Measurements from ENCODE around the gene SURF1. TPM values are rescaled to one million over a fixed set of nuclear protein-coding genes. Genes with fewer than 3 reads are reported as not detected.

SURF1 gene
- total and polyA plus RNA-seq, 9 of the 15 experiments (the other 6 are each of a cell fraction or from before 2014, with no cell fraction given) = 16.1 to 31.3 (median 20.9) TPM

DNA sequence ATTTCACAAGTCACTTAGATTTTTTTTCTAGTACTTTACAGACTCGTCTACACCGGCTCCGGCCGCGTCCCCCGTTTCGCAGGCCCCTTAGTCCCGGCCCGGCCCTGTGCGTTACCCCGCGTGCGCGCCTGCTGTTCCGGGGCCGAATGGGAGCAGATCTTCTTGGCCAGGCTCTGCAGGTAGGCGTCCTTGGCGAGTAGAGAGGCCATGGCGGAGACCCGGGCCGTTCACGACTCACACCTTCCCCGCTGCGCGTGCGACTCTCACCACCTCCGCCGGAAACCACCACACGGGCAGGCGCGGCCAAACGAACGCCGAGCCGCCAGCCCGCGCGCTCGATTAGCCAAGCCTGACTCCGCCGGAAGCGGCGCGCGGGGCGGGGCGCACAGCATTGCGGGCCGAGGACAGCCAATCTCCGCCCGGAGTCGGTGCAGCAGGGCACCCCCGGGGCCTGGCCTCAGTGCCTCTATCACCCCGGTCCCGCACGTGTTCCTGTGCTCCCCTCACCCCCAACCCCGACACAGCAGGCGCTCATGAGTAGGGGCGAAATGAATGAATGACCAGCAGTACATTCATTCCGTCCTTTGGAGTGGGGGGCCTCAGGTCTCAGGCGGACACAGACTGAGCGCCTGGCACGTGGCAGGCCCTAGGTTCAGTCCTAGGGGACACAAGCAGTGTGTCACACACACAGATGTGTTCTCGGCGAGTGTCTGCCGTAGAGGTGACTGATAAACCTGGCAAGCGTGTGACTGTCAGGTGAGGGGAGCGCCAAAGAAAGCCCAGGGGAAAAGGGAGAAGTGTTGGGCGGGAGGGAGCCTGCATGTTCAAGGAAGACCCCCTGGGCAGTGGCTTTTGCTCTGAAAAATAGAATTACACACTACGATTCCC lies 20.1 kb downstream of the SURF1 start, which contains the start of gene SURF6 (continued):
- TF ChIP-seq, protein P1, sequence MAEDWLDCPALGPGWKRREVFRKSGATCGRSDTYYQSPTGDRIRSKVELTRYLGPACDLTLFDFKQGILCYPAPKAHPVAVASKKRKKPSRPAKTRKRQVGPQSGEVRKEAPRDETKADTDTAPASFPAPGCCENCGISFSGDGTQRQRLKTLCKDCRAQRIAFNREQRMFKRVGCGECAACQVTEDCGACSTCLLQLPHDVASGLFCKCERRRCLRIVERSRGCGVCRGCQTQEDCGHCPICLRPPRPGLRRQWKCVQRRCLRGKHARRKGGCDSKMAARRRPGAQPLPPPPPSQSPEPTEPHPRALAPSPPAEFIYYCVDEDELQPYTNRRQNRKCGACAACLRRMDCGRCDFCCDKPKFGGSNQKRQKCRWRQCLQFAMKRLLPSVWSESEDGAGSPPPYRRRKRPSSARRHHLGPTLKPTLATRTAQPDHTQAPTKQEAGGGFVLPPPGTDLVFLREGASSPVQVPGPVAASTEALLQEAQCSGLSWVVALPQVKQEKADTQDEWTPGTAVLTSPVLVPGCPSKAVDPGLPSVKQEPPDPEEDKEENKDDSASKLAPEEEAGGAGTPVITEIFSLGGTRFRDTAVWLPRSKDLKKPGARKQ (CRISPR knock-in tag; IDR thresholded peaks at IDR 0.05) = no peak
- TF ChIP-seq LEF1 (IDR thresholded peaks at IDR 0.05) (no peak; the same call in 1 of the 2 replicates), RNF2 (IDR thresholded peaks at IDR 0.05) (peak; percentile 92), GABPB2 (CRISPR knock-in tag; conservative IDR thresholded peaks at IDR 0.05) (no peak), SOX6 (IDR thresholded peaks at IDR 0.05) (peak; percentile 53; the same call in 1 of the 2 replicates), CBX3 (IDR thresholded peaks at IDR 0.05; ENCODE audit: borderline replicate concordance in 1 of 2, low read length in 2 of 2) (peak in 1 of 2 experiments; percentile 83; a peak in 1 of 3 replicates), ZNF3 (CRISPR knock-in tag; IDR thresholded peaks at IDR 0.05) (no peak), CBX2 (IDR thresholded peaks at IDR 0.05; ENCODE audit: insufficient read depth, low read length, poor library complexity, severe bottlenecking) (no peak), CHD4 (IDR thresholded peaks at IDR 0.05; ENCODE audit: insufficient read depth, insufficient replicate concordance, low read depth, low read length, poor library complexity, severe bottlenecking) (no peak), SMAD4 (CRISPR knock-in tag; conservative IDR thresholded peaks at IDR 0.05) (0 out of 2 replicates have a peak, but pooled peaks have one; percentile 19), SNRNP70 (optimal IDR thresholded peaks at IDR 0.05; ENCODE audit: low read depth, low read length) (no peak), NCOA1 (IDR thresholded peaks at IDR 0.05; ENCODE audit: low read depth) (no peak), ZNF764 (CRISPR knock-in tag; IDR thresholded peaks at IDR 0.05; ENCODE audit: low read depth) (no peak), ZFP36 (IDR thresholded peaks at IDR 0.05; ENCODE audit: low read depth, low read length, partially characterized antibody) (peak; percentile 20), ERF (CRISPR knock-in tag; IDR thresholded peaks at IDR 0.05) (peak; percentile 43; the same call in 1 of the 2 replicates), NFRKB (IDR thresholded peaks at IDR 0.05; ENCODE audit: low read depth) (peak; percentile 67; the same call in 1 of the 2 replicates), SUPT5H (IDR thresholded peaks at IDR 0.05) (peak; percentile 81), LARP7 (IDR thresholded peaks at IDR 0.05) (no peak), PHB2 (IDR thresholded peaks at IDR 0.05; ENCODE audit: low read depth) (no peak), SIX5 (IDR thresholded peaks at IDR 0.05; ENCODE audit: borderline replicate concordance in 1 of 2, insufficient read depth in 1 of 2, low read depth in 1 of 2, low read length in 2 of 2) (peak in 1 of 2 experiments; percentile 28; a peak in 1 of 4 replicates)
- TF ChIP-seq, protein P2, sequence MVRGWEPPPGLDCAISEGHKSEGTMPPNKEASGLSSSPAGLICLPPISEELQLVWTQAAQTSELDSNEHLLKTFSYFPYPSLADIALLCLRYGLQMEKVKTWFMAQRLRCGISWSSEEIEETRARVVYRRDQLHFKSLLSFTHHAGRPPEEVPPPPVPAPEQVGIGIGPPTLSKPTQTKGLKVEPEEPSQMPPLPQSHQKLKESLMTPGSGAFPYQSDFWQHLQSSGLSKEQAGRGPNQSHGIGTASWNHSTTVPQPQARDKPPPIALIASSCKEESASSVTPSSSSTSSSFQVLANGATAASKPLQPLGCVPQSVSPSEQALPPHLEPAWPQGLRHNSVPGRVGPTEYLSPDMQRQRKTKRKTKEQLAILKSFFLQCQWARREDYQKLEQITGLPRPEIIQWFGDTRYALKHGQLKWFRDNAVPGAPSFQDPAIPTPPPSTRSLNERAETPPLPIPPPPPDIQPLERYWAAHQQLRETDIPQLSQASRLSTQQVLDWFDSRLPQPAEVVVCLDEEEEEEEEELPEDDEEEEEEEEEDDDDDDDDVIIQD (CRISPR knock-in tag; IDR thresholded peaks at IDR 0.05) = no peak
- TF ChIP-seq, protein P3, sequence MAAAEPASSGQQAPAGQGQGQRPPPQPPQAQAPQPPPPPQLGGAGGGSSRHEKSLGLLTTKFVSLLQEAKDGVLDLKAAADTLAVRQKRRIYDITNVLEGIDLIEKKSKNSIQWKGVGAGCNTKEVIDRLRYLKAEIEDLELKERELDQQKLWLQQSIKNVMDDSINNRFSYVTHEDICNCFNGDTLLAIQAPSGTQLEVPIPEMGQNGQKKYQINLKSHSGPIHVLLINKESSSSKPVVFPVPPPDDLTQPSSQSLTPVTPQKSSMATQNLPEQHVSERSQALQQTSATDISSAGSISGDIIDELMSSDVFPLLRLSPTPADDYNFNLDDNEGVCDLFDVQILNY (CRISPR knock-in tag; IDR thresholded peaks at IDR 0.05) = no peak
